Measurements from ENCODE around the gene PLS1. TPM values are rescaled to one million over a fixed set of nuclear protein-coding genes. Genes with fewer than 3 reads are reported as not detected.
"Not testable (repeated sequence)": the region's sequence is repeated elsewhere in the genome, so short reads cannot be mapped to it uniquely, and the experiment has no call there.

Gene PLS1
- total RNA-seq, 1 donor from 2014 or later, result 0.53 TPM

- ATAC-seq (no peak), DNase-seq (ENCODE audit: low spot score) (no peak)
- intact Hi-C loops (cut with DNase I), result no loop called here
Measured at GRCh38 chr3:142660893-142661292, 64.7 kb downstream of the PLS1 start.

GRCh38 chr3:142663865-142664264 is 67.7 kb downstream of the PLS1 start:
- no peak for DNase-seq (ENCODE audit: low spot score)
- intact Hi-C loops (cut with DNase I), result no loop called here
- ATAC-seq, result no peak

- ATAC-seq (no peak), DNase-seq (ENCODE audit: low spot score) (no peak)
- intact Hi-C loops (cut with DNase I), result no loop called here
Measured at GRCh38 chr3:142664311-142664710, 68.1 kb downstream of the PLS1 start.

- DNase-seq (ENCODE audit: low spot score) (no peak), ATAC-seq (no peak)
- intact Hi-C loops (cut with DNase I), result no loop called here
Measured at GRCh38 chr3:142664819-142665218, 68.6 kb downstream of the PLS1 start.

GRCh38 chr3:142670120-142670519 is 73.9 kb downstream of the PLS1 start:
- ATAC-seq (no peak), DNase-seq (ENCODE audit: low spot score) (no peak)
- intact Hi-C loops (cut with DNase I), result no loop called here

GRCh38 chr3:142676151-142676550 is 80.0 kb downstream of the PLS1 start:
- DNase-seq (ENCODE audit: low spot score), result no peak
- ATAC-seq, result no peak
- intact Hi-C loops (cut with DNase I), result no loop called here

- intact Hi-C loops (cut with DNase I), result no loop called here
- no peak for DNase-seq (ENCODE audit: low spot score)
Measured at GRCh38 chr3:142680710-142681109, 84.5 kb downstream of the PLS1 start.

GRCh38 chr3:142690613-142691012 is 94.4 kb downstream of the PLS1 start:
- ATAC-seq (no peak), DNase-seq (ENCODE audit: low spot score) (no peak)
- intact Hi-C loops (cut with DNase I), result no loop called here

More at GRCh38 chr3:142680710-142681109, 84.5 kb downstream of the PLS1 start:
- no peak for ATAC-seq

- DNase-seq (ENCODE audit: low spot score) (no peak), ATAC-seq (no peak)
- intact Hi-C loops (cut with DNase I), result no loop called here
Measured at GRCh38 chr3:142691527-142691926, 95.3 kb downstream of the PLS1 start.

- intact Hi-C loops (cut with DNase I), result no loop called here
- ATAC-seq, result no peak
- no peak for DNase-seq (ENCODE audit: low spot score)
Measured at GRCh38 chr3:142693136-142693853, 97.1 kb downstream of the PLS1 start.

- no peak for DNase-seq (ENCODE audit: low spot score)
- intact Hi-C loops (cut with DNase I), result no loop called here
- no peak for ATAC-seq
Measured at GRCh38 chr3:142694225-142694624, 98.0 kb downstream of the PLS1 start.

- ATAC-seq (no peak), DNase-seq (ENCODE audit: low spot score) (no peak)
- intact Hi-C loops (cut with DNase I), result no loop called here
Measured at GRCh38 chr3:142705198-142705597, 109.0 kb downstream of the PLS1 start.

- ATAC-seq, result no peak
- intact Hi-C loops (cut with DNase I), result no loop called here
Measured at GRCh38 chr3:142706321-142707127, 110.3 kb downstream of the PLS1 start.

GRCh38 chr3:142709207-142709606 is 113.0 kb downstream of the PLS1 start:
- intact Hi-C loops (cut with DNase I), result no loop called here
- DNase-seq (ENCODE audit: low spot score), result no peak
- ATAC-seq, result no peak

More at GRCh38 chr3:142706321-142707127, 110.3 kb downstream of the PLS1 start:
- DNase-seq (ENCODE audit: low spot score), result no peak

- ATAC-seq; DNase-seq (ENCODE audit: low spot score); intact Hi-C loops (cut with DNase I): not testable (repeated sequence)
Measured at GRCh38 chr3:142714882-142715281, 118.7 kb downstream of the PLS1 start.

GRCh38 chr3:142716102-142716501 is 119.9 kb downstream of the PLS1 start:
- intact Hi-C loops (cut with DNase I), result no loop called here
- ATAC-seq (no peak), DNase-seq (ENCODE audit: low spot score) (no peak)

- no peak for DNase-seq (ENCODE audit: low spot score)
- intact Hi-C loops (cut with DNase I), result no loop called here
- ATAC-seq, result peak; percentile 26
Measured at GRCh38 chr3:142723665-142723967, 127.4 kb downstream of the PLS1 start.

- ATAC-seq, result peak; percentile 93
- intact Hi-C loops (cut with DNase I), result no loop called here
Measured at GRCh38 chr3:142723968-142724681, 127.9 kb downstream of the PLS1 start, which contains the start of gene TRPC1. Gene TRPC1, plus strand, starts transcription at chr3:142724034. Its CDS starts 526 bp downstream, at chr3:142724560.

GRCh38 chr3:142724682-142725356 is 128.6 kb downstream of the PLS1 start:
- DNase-seq (ENCODE audit: low spot score) (peak; percentile 62), ATAC-seq (peak; percentile 77)
- intact Hi-C loops (cut with DNase I), result no loop called here

More at GRCh38 chr3:142723968-142724681, 127.9 kb downstream of the PLS1 start, which contains the start of gene TRPC1:
- peak; percentile 82 for DNase-seq (ENCODE audit: low spot score)
